ENCODE measurements around the gene ARNT2. TPM values are rescaled to one million over a fixed set of nuclear protein-coding genes. Genes with fewer than 3 reads are reported as not detected.

Gene ARNT2
- polyA plus RNA-seq, 2 of the 4 experiments (the other 2 are of a cell fraction), result 8.9 to 17.0 TPM

- Histone ChIP-seq H3K27ac (no peak overlapping the region), H3K9me3 (peaks cover 13% of the 10 kb centered on the region), H3K4me3 (no peak overlapping the region), H3K4me2 (no peak overlapping the region), H3K4me1 (no peaks in the 10 kb centered on the region)
- ChIA-PET POLR2A (no interaction called here), CTCF (interaction anchor here (1.1 to 1.2 kb wide), 3 partner anchors 11 to 21 kb away, joined by 3 to 4 read pairs (median 4); no protein-coding TSS in a partner anchor)
- WGBS (ENCODE audit: missing lambda C conversion rate), result 36% methylated on average over 3 of the region's 3 CpGs
- no peak for DNase-seq (ENCODE audit: low read depth in 1 of 2, low spot score in 1 of 2)
- FAIRE-seq, result no peak
- no peak for ATAC-seq
- TF ChIP-seq E2F6 (IDR thresholded peaks at IDR 0.05; ENCODE audit: borderline replicate concordance, low read depth) (no peak), CHD2 (IDR thresholded peaks at IDR 0.05; ENCODE audit: low read length, partially characterized antibody) (no peak), CBX2 (IDR thresholded peaks at IDR 0.05; ENCODE audit: borderline replicate concordance, low read depth) (no peak), POLR2A (IDR thresholded peaks at IDR 0.05; ENCODE audit: low read length) (no peak), MAFK (IDR thresholded peaks at IDR 0.05; ENCODE audit: partially characterized antibody) (no peak), CEBPB (IDR thresholded peaks at IDR 0.05) (no peak), CTCF (IDR thresholded peaks at IDR 0.05) (no peak), HEYL (CRISPR knock-in tag; IDR thresholded peaks at IDR 0.05) (no peak), ZC3H11A (IDR thresholded peaks at IDR 0.05) (no peak), HOXB5 (CRISPR knock-in tag; IDR thresholded peaks at IDR 0.05) (no peak), JUN (IDR thresholded peaks at IDR 0.05) (no peak), PHF8 (IDR thresholded peaks at IDR 0.05; ENCODE audit: borderline replicate concordance, low read depth) (no peak), HOXA7 (CRISPR knock-in tag; IDR thresholded peaks at IDR 0.05) (no peak), USF2 (IDR thresholded peaks at IDR 0.05) (no peak), SMC3 (IDR thresholded peaks at IDR 0.05) (no peak), RARB (CRISPR knock-in tag; IDR thresholded peaks at IDR 0.05) (no peak)
These were observed 236.4 kb downstream of the ARNT2 start for GRCh38 chr15:80640531-80641121.

DNA sequence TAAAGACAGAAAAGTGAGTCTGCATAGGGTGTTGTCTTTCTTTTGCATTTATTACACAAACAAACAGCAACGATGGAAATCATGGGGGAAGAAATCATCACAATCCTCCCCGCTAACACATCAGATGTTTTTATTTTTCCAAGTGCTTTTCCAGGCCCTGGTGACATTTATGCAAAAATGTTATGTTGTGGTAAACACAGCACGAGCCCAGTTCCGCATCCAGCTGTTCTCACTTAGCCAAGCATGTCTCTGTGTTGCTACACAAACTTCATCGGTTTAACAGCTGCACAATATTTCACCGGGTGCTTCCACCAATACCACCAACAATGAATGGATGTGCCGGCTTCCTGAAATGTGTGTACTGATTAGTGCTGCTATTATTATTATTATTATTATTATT, 237.2 kb downstream of the ARNT2 start:
- Histone ChIP-seq H3K4me3 (no peak overlapping the region), H3K9me3 (peaks cover 13% of the 10 kb centered on the region), H3K27ac (no peak overlapping the region), H3K4me1 (no peaks in the 10 kb centered on the region), H3K4me2 (no peak overlapping the region)
- TF ChIP-seq RAD21 (conservative IDR thresholded peaks at IDR 0.05 in 1 of 2, IDR thresholded peaks at IDR 0.05 in 1 of 2) (no peak), ESRRA (IDR thresholded peaks at IDR 0.05; ENCODE audit: borderline replicate concordance, low read length) (no peak), HOXB5 (CRISPR knock-in tag; IDR thresholded peaks at IDR 0.05) (no peak)
- no peak for DNase-seq (ENCODE audit: low read depth in 1 of 2, low spot score in 1 of 2)
- ChIA-PET POLR2A (no interaction called here), CTCF (interaction anchor here (1.1 to 1.2 kb wide), 3 partner anchors 11 to 22 kb away, joined by 3 to 4 read pairs (median 4); no protein-coding TSS in a partner anchor)
- no peak for FAIRE-seq
- WGBS (ENCODE audit: missing lambda C conversion rate), result 74% methylated on average over 7 of the region's 7 CpGs
- ATAC-seq, result no peak

- WGBS (ENCODE audit: missing lambda C conversion rate), result 70% methylated on average over 7 of the region's 7 CpGs
- DNase-seq (ENCODE audit: low read depth in 1 of 2, low spot score in 1 of 2) (no peak), FAIRE-seq (no peak), ATAC-seq (no peak)
- H3K4me1 ChIP-seq, result no peaks in the 10 kb centered on the region
- peaks cover 13% of the 10 kb centered on the region for H3K9me3 ChIP-seq
- H3K27ac ChIP-seq, result no peak overlapping the region
- H3K4me2 ChIP-seq, result no peak overlapping the region
- POLR2A ChIA-PET, result no interaction called here
- no peak overlapping the region for H3K4me3 ChIP-seq
- CTCF ChIA-PET, result no interaction called here
- TF ChIP-seq HOXA7 (CRISPR knock-in tag; IDR thresholded peaks at IDR 0.05), result no peak
- TF ChIP-seq CHD4 (IDR thresholded peaks at IDR 0.05; ENCODE audit: borderline replicate concordance), result no peak
- TF ChIP-seq HOXB13 (CRISPR knock-in tag; IDR thresholded peaks at IDR 0.05; ENCODE audit: low read depth), result no peak
- TF ChIP-seq MAFK (IDR thresholded peaks at IDR 0.05; ENCODE audit: partially characterized antibody), result no peak
- TF ChIP-seq CBX2 (IDR thresholded peaks at IDR 0.05; ENCODE audit: borderline replicate concordance, low read depth), result no peak
- TF ChIP-seq CTCF (IDR thresholded peaks at IDR 0.05), result no peak
- TF ChIP-seq ZSCAN20 (CRISPR knock-in tag; IDR thresholded peaks at IDR 0.05), result no peak
- TF ChIP-seq MAZ (IDR thresholded peaks at IDR 0.05; ENCODE audit: borderline replicate concordance, low read depth, low read length), result no peak
- no peak for TF ChIP-seq KDM5A (IDR thresholded peaks at IDR 0.05)
- TF ChIP-seq RAD21 (conservative IDR thresholded peaks at IDR 0.05 in 1 of 2, IDR thresholded peaks at IDR 0.05 in 1 of 2), result no peak
- TF ChIP-seq BHLHE40 (IDR thresholded peaks at IDR 0.05; ENCODE audit: low read depth, low read length), result no peak
- TF ChIP-seq TP53 (CRISPR knock-in tag; IDR thresholded peaks at IDR 0.05), result no peak
- no peak for TF ChIP-seq ZNF302 (CRISPR knock-in tag; IDR thresholded peaks at IDR 0.05)
- no peak for TF ChIP-seq MAX (IDR thresholded peaks at IDR 0.05)
These were observed 239.3 kb downstream of the ARNT2 start for GRCh38 chr15:80643431-80643951.

All from A549 (cell line).